Hepatocyte (in vitro differentiated cells): ENCODE data around the gene METAP2. TPM values are rescaled to one million over a fixed set of nuclear protein-coding genes. Genes with fewer than 3 reads are reported as not detected.

Experiments used
- DNase-seq: peaks from one replicate; pipeline ENCODE4 v3.0.0-alpha.2; 2016; ENCODE audit warnings: low spot score
- H2AFZ ChIP-seq: fragments of 200-600 bp; sonication (generic); 2 replicates; pipeline ENCODE4 v1.6.0; 2016; ENCODE audit warnings: antibody characterized with exemption, mild to moderate bottlenecking
- H3K27ac ChIP-seq: fragments of 200-600 bp; sonication (generic); 2 replicates; pipeline ENCODE4 v1.5.1; 2016; ENCODE audit warnings: mild to moderate bottlenecking
- H3K27me3 ChIP-seq: fragments of 200-600 bp; sonication (generic); 2 replicates; pipeline ENCODE4 v1.6.1; 2016
- H3K36me3 ChIP-seq: fragments of 200-600 bp; sonication (generic); replicated peaks from 2 replicates; pipeline ENCODE4 v1.5.1; 2016; ENCODE audit warnings: low read depth; ENCODE audit not compliant: insufficient read depth
- H3K4me1 ChIP-seq: fragments of 200-600 bp; sonication (generic); 2 replicates; pipeline ENCODE4 v1.5.1; 2016; ENCODE audit warnings: mild to moderate bottlenecking, moderate library complexity; ENCODE audit not compliant: insufficient read depth
- H3K4me2 ChIP-seq: fragments of 200-600 bp; sonication (generic); 2 replicates; pipeline ENCODE4 v1.6.0; 2016
- H3K4me3 ChIP-seq: fragments of 200-600 bp; sonication (generic); 2 replicates; pipeline ENCODE4 v1.5.1; 2016; ENCODE audit warnings: mild to moderate bottlenecking
- H3K79me2 ChIP-seq: fragments of 200-600 bp; sonication (generic); 2 replicates; pipeline ENCODE4 v1.6.0; 2017; ENCODE audit warnings: mild to moderate bottlenecking
- H3K9me2 ChIP-seq: fragments of 200-600 bp; sonication (generic); replicated peaks from 2 replicates; pipeline ENCODE4 v1.6.0; 2017; ENCODE audit warnings: mild to moderate bottlenecking; ENCODE audit not compliant: insufficient read depth
- H3K9me3 ChIP-seq: fragments of 200-600 bp; sonication (generic); 2 replicates; pipeline ENCODE4 v1.5.1; 2016; ENCODE audit warnings: low read depth, mild to moderate bottlenecking
- H4K20me1 ChIP-seq: fragments of 200-600 bp; sonication (generic); 2 replicates; pipeline ENCODE4 v1.6.0; 2016; ENCODE audit warnings: mild to moderate bottlenecking; ENCODE audit not compliant: insufficient read depth, poor library complexity, severe bottlenecking
- EZH2 ChIP-seq: fragments of 200-600 bp; sonication (generic); IDR thresholded peaks from 2 replicates; pipeline ENCODE4 v1.6.1; 2016; ENCODE audit warnings: antibody characterized with exemption, mild to moderate bottlenecking, borderline replicate concordance
- EZH2phosphoT487 ChIP-seq: fragments of 200-600 bp; sonication (generic); IDR thresholded peaks from one replicate; pipeline ENCODE4 v1.6.1; 2018; ENCODE audit warnings: antibody characterized with exemption, mild to moderate bottlenecking, low read depth, moderate library complexity; ENCODE audit not compliant: unreplicated experiment, severe bottlenecking
- WGBS: methylation state at CpG from one replicate; pipeline ENCODE4 v1.1.6; 2016; ENCODE audit warnings: low lambda C conversion rate; ENCODE audit errors: missing lambda C conversion rate; 5-methylcytosine and 5-hydroxymethylcytosine counted together
- polyA plus RNA-seq: library from polyadenylated mRNA; unstranded; fragments of >200 nt; fragmentation: Nextera tagmentation; extraction: Ambion mirVana; gene quantifications from 2 replicates; pipeline ENCODE4 v1.2.1, GENCODE V29; 2016
- total RNA-seq: library from RNA; depleted of rRNA; stranded (reverse); fragments of >200 nt; gene quantifications from 2 replicates; pipeline ENCODE4 v1.2.3, GENCODE V29; 2014
- TF ChIP-seq, protein P1 (sequence below): fragments of 200-600 bp; sonication (generic); IDR thresholded peaks from 2 replicates; pipeline ENCODE4 v1.5.1; 2016; ENCODE audit warnings: antibody characterized with exemption, mild to moderate bottlenecking; ENCODE audit not compliant: poor library complexity

METAP2 gene
- total and polyA plus RNA-seq, 2 experiments from 2014 or later, result 44.7 to 69.7 TPM

DNA sequence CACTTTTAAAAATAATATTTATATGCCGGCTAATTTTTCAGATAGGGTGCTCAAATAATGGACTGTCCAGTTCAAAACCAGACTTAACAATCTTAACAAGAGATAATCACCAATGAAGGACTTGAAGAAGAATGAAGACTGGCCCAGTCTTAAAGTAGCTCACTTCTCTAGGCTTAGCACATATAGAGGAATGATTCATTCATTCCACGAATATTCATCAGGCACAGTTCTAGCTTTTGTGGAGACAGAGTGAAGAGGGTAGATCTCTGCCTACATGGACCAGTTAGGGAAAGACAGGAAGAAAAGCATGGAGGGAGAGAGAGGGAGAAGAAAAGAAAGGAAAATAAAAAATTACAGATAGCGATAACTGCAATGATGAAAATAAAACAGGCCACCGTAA lies 42.8 kb upstream of the METAP2 start:
- Histone ChIP-seq H3K4me2 (no peak overlapping the region), H3K36me3 (no peaks in the 10 kb centered on the region)
- WGBS, result over 99% methylated on average over 4 of the region's 4 CpGs

DNA sequence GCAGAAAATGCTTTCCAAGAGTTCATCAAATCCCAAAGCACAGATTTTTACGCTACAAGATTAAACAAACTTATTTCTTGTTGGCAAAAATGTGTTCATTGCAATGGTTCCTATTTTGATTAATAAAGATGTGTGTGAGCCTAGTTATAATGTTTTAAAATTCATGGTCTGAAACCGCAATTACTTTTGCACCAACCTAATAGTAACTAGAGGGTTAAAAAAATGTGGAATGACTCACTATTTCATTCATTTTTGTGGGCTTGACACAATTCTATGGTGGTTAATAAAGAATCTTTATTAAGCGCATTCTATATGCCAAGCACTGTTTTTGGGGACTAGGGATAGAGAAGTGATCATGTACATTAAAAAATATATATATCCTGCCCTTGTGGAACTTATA lies 38.6 kb upstream of the METAP2 start:
- H2AFZ ChIP-seq, result no peak overlapping the region
- H3K4me2 ChIP-seq, result no peak overlapping the region
- no peaks in the 10 kb centered on the region for H3K9me2 ChIP-seq
- 92% methylated on average over 3 of the region's 3 CpGs for whole genome bisulfite sequencing
- H3K36me3 ChIP-seq, result no peaks in the 10 kb centered on the region
- H3K9me3 ChIP-seq, result no peaks in the 10 kb centered on the region
- H4K20me1 ChIP-seq, result no peaks in the 10 kb centered on the region
- H3K79me2 ChIP-seq, result no peaks in the 10 kb centered on the region
- no peak for TF ChIP-seq EZH2phosphoT487
- no peak for TF ChIP-seq EZH2
- TF ChIP-seq, protein P1, sequence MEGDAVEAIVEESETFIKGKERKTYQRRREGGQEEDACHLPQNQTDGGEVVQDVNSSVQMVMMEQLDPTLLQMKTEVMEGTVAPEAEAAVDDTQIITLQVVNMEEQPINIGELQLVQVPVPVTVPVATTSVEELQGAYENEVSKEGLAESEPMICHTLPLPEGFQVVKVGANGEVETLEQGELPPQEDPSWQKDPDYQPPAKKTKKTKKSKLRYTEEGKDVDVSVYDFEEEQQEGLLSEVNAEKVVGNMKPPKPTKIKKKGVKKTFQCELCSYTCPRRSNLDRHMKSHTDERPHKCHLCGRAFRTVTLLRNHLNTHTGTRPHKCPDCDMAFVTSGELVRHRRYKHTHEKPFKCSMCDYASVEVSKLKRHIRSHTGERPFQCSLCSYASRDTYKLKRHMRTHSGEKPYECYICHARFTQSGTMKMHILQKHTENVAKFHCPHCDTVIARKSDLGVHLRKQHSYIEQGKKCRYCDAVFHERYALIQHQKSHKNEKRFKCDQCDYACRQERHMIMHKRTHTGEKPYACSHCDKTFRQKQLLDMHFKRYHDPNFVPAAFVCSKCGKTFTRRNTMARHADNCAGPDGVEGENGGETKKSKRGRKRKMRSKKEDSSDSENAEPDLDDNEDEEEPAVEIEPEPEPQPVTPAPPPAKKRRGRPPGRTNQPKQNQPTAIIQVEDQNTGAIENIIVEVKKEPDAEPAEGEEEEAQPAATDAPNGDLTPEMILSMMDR, result no peak
- no peak overlapping the region for H3K27ac ChIP-seq
- no peaks in the 10 kb centered on the region for H3K27me3 ChIP-seq
- no peak overlapping the region for H3K4me3 ChIP-seq
- DNase-seq, result no peak
- H3K4me1 ChIP-seq, result no peaks in the 10 kb centered on the region

More for the DNA sequence above, 42.8 kb upstream of the METAP2 start:
- H3K27me3 ChIP-seq, result no peaks in the 10 kb centered on the region
- H3K79me2 ChIP-seq, result no peaks in the 10 kb centered on the region
- TF ChIP-seq, protein P1, result no peak
- TF ChIP-seq EZH2 (no peak), EZH2phosphoT487 (no peak)
- no peak overlapping the region for H3K27ac ChIP-seq
- no peaks in the 10 kb centered on the region for H3K9me2 ChIP-seq
- H3K4me3 ChIP-seq, result no peak overlapping the region
- no peaks in the 10 kb centered on the region for H3K4me1 ChIP-seq
- H2AFZ ChIP-seq, result no peak overlapping the region
- no peaks in the 10 kb centered on the region for H3K9me3 ChIP-seq
- H4K20me1 ChIP-seq, result no peaks in the 10 kb centered on the region
- DNase-seq, result no peak

DNA sequence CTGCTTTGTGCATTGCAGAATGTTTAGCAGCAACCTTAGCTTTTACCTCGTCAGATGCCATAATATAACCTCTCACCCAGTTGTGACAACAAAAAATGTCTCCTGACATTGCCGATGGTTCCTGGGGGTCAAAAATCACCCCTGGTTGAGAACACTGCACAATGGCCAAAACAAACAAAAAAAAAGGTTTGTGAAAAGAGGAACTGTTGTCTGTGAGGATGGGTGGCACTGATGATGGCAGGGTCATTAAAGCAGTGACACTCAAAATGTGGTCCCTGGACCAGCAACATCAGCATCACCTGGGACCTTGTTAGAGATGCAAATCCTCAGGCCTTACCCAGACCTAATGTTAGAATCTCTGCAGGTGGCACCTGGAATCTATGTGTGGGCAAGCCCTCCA lies 36.4 kb upstream of the METAP2 start:
- Histone ChIP-seq H3K9me2 (no peaks in the 10 kb centered on the region), H3K4me3 (no peak overlapping the region), H2AFZ (no peak overlapping the region), H3K36me3 (no peaks in the 10 kb centered on the region), H3K4me1 (no peaks in the 10 kb centered on the region), H4K20me1 (no peaks in the 10 kb centered on the region), H3K9me3 (no peaks in the 10 kb centered on the region), H3K27ac (no peak overlapping the region), H3K79me2 (no peaks in the 10 kb centered on the region), H3K4me2 (no peak overlapping the region), H3K27me3 (no peaks in the 10 kb centered on the region)
- no peak for TF ChIP-seq EZH2
- no peak for TF ChIP-seq EZH2phosphoT487
- TF ChIP-seq, protein P1, result no peak
- DNase-seq, result no peak
- 78% methylated on average over 2 of the region's 2 CpGs for WGBS
